Measurements from ENCODE around the gene GPI.
A peak's percentile ranks its signal among the peaks of the same experiment; 100 is the strongest.

The GPI gene

GRCh38 chr19:34411216-34411615, 46.2 kb downstream of the GPI start:
- Histone ChIP-seq H3K4me3 (ENCODE audit: severe bottlenecking) (no peak overlapping the region), H3K36me3 (ENCODE audit: low read depth) (peaks cover 60% of the 10 kb centered on the region)
- TF ChIP-seq, protein P1, sequence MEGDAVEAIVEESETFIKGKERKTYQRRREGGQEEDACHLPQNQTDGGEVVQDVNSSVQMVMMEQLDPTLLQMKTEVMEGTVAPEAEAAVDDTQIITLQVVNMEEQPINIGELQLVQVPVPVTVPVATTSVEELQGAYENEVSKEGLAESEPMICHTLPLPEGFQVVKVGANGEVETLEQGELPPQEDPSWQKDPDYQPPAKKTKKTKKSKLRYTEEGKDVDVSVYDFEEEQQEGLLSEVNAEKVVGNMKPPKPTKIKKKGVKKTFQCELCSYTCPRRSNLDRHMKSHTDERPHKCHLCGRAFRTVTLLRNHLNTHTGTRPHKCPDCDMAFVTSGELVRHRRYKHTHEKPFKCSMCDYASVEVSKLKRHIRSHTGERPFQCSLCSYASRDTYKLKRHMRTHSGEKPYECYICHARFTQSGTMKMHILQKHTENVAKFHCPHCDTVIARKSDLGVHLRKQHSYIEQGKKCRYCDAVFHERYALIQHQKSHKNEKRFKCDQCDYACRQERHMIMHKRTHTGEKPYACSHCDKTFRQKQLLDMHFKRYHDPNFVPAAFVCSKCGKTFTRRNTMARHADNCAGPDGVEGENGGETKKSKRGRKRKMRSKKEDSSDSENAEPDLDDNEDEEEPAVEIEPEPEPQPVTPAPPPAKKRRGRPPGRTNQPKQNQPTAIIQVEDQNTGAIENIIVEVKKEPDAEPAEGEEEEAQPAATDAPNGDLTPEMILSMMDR (IDR thresholded peaks at IDR 0.05; ENCODE audit: poor library complexity, severe bottlenecking): no peak

DNA sequence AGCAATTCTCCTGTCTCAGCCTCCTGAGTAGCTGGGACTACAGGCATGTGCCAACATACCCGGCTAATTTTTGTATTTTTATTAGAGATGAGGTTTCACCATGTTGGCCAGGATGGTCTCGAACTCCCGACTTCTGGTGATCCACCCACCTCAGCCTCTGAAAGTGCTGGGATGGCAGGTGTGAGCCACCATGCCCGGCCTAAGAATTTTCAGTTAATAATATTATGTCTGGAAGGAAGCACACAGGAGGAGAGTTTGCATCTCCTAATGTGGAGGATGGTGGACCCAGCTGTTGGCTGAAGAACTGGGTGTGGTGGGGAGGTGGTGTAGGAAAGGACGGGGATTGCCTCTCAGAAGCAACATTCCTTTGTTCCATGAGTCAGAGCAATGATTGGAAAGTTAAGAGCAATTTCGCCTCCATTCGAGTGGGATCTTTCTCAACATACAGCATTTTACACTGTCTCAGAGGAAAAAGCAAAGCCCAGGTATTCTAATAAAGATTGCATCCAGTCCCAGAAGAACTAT, 51.1 kb downstream of the GPI start:
- no peak for DNase-seq (ENCODE audit: low spot score)
- peak; percentile 68 for ATAC-seq (ENCODE audit: low read depth)
- no peaks in the 10 kb centered on the region for H3K9me3 ChIP-seq (ENCODE audit: severe bottlenecking)
- H3K27ac ChIP-seq (ENCODE audit: poor library complexity, severe bottlenecking): no peak overlapping the region
- H3K36me3 ChIP-seq (ENCODE audit: low read depth): peaks cover 59% of the 10 kb centered on the region
- H3K4me3 ChIP-seq (ENCODE audit: severe bottlenecking): no peak overlapping the region
- TF ChIP-seq, protein P1 (IDR thresholded peaks at IDR 0.05; ENCODE audit: poor library complexity, severe bottlenecking): no peak
- H3K4me1 ChIP-seq (ENCODE audit: insufficient read depth, poor library complexity, severe bottlenecking): no peaks in the 10 kb centered on the region
- no peaks in the 10 kb centered on the region for H3K27me3 ChIP-seq (ENCODE audit: insufficient read depth, poor library complexity, severe bottlenecking)

More at GRCh38 chr19:34411216-34411615, 46.2 kb downstream of the GPI start:
- DNase-seq (ENCODE audit: low spot score): peak; percentile 18
- no peaks in the 10 kb centered on the region for H3K4me1 ChIP-seq (ENCODE audit: insufficient read depth, poor library complexity, severe bottlenecking)
- no peaks in the 10 kb centered on the region for H3K27me3 ChIP-seq (ENCODE audit: insufficient read depth, poor library complexity, severe bottlenecking)
- no peak for ATAC-seq (ENCODE audit: low read depth)
- no peak overlapping the region for H3K27ac ChIP-seq (ENCODE audit: poor library complexity, severe bottlenecking)
- no peaks in the 10 kb centered on the region for H3K9me3 ChIP-seq (ENCODE audit: severe bottlenecking)

- ATAC-seq (ENCODE audit: low read depth) (no peak), DNase-seq (ENCODE audit: low spot score) (no peak)
- Histone ChIP-seq H3K36me3 (ENCODE audit: low read depth) (peaks cover 66% of the 10 kb centered on the region), H3K27me3 (ENCODE audit: insufficient read depth, poor library complexity, severe bottlenecking) (no peaks in the 10 kb centered on the region), H3K27ac (ENCODE audit: poor library complexity, severe bottlenecking) (no peak overlapping the region), H3K4me3 (ENCODE audit: severe bottlenecking) (no peak overlapping the region), H3K9me3 (ENCODE audit: severe bottlenecking) (no peaks in the 10 kb centered on the region), H3K4me1 (ENCODE audit: insufficient read depth, poor library complexity, severe bottlenecking) (no peaks in the 10 kb centered on the region)
- TF ChIP-seq, protein P1 (IDR thresholded peaks at IDR 0.05; ENCODE audit: poor library complexity, severe bottlenecking): no peak
Observed at GRCh38 chr19:34418300-34418699, 53.3 kb downstream of the GPI start.

DNA sequence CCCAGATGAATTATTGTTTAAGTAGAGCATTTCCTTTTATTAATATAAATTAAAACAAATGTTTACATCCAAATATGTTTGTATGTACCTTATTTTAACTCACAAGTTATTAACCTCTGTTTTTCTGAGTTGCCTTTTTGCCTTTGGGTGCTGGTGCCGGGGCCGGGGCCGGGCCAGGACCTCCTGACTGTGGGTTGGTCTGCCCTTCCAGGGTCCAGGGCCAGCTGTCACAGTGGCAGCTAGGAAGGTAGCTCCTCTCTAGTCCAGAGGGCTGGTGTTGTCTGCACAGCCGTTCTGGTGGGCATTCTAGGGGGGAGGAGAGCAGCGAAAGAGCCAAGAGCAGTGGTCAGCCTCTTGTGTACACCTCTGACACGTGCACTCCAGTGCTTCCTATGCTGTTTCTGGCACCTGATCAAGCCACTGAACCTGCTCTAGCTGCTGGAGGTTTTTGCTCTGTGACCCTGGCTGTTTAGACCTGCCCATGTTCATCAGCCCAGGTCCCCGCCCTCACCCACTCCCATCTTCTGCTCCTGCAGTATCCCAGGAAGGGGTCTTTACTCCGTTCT, 61.2 kb downstream of the GPI start:
- TF ChIP-seq, protein P1 (IDR thresholded peaks at IDR 0.05; ENCODE audit: poor library complexity, severe bottlenecking): no peak
- ATAC-seq (ENCODE audit: low read depth): no peak
- Histone ChIP-seq H3K36me3 (ENCODE audit: low read depth) (peaks cover 48% of the 10 kb centered on the region), H3K4me3 (ENCODE audit: severe bottlenecking) (no peak overlapping the region), H3K27me3 (ENCODE audit: insufficient read depth, poor library complexity, severe bottlenecking) (no peaks in the 10 kb centered on the region), H3K9me3 (ENCODE audit: severe bottlenecking) (no peaks in the 10 kb centered on the region), H3K27ac (ENCODE audit: poor library complexity, severe bottlenecking) (no peak overlapping the region), H3K4me1 (ENCODE audit: insufficient read depth, poor library complexity, severe bottlenecking) (peaks cover 14% of the 10 kb centered on the region)
- DNase-seq (ENCODE audit: low spot score): no peak

Measured in RWPE2 (cell line).